Glomerular endothelial cell (primary cell): ENCODE data around the gene DENR. TPM values are rescaled to one million over a fixed set of nuclear protein-coding genes. Genes with fewer than 3 reads are reported as not detected.
A peak's percentile ranks its signal among the peaks of the same experiment; 100 is the strongest.
"Not testable (repeated sequence)": the region's sequence is repeated elsewhere in the genome, so short reads cannot be mapped to it uniquely, and the experiment has no call there.

ENCODE experiments used
- DNase-seq: peaks from one replicate; pipeline ENCODE4 v3.0.0-alpha.2; 2011; ENCODE audit warnings: low read depth, low spot score; ENCODE audit errors: extremely low read depth
- total RNA-seq: library from RNA; depleted of rRNA; stranded (reverse); fragments of >200 nt; gene quantifications from 2 replicates; pipeline ENCODE4 v1.2.3, GENCODE V29; 2015

Gene DENR
- 33.4 and 34.3 TPM in 2 replicates for total RNA-seq

- DNase-seq = peak; percentile 76
Measured at GRCh38 chr12:122752464-122753318, at the start of gene DENR. Gene DENR (plus strand): TSS chr12:122752824. CDS start chr12:122753702, 878 bp downstream.

GRCh38 chr12:122702890-122703611 lies 49.6 kb upstream of the DENR start, which contains the start of gene HCAR2:
Gene HCAR2 (minus strand): TSS chr12:122703357. CDS start chr12:122703283, 74 bp downstream.
- not testable (repeated sequence) for DNase-seq

- DNase-seq = not testable (repeated sequence)
Measured at GRCh38 chr12:122703841-122704240, 48.8 kb upstream of the DENR start.

- DNase-seq = not testable (repeated sequence)
Measured at GRCh38 chr12:122709287-122709686, 43.3 kb upstream of the DENR start.

GRCh38 chr12:122710341-122710740 lies 42.3 kb upstream of the DENR start:
- not testable (repeated sequence) for DNase-seq

GRCh38 chr12:122711266-122711665 lies 41.4 kb upstream of the DENR start:
- DNase-seq = not testable (repeated sequence)

- DNase-seq = not testable (repeated sequence)
Measured at GRCh38 chr12:122713491-122714188, 39.0 kb upstream of the DENR start.

- DNase-seq = not testable (repeated sequence)
Measured at GRCh38 chr12:122715211-122715610, 37.4 kb upstream of the DENR start.

GRCh38 chr12:122716658-122717057 lies 36.0 kb upstream of the DENR start, which contains the start of gene HCAR3:
Gene HCAR3 (minus strand): TSS chr12:122716811. CDS start chr12:122716737, 74 bp downstream.
- DNase-seq = not testable (repeated sequence)

- DNase-seq = no peak
Measured at GRCh38 chr12:122721057-122721545, 31.5 kb upstream of the DENR start.

GRCh38 chr12:122722387-122722786 lies 30.2 kb upstream of the DENR start:
- DNase-seq = no peak

- no peak for DNase-seq
Measured at GRCh38 chr12:122724641-122725243, 27.9 kb upstream of the DENR start.

GRCh38 chr12:122725452-122726079 lies 27.1 kb upstream of the DENR start:
- DNase-seq = no peak

GRCh38 chr12:122726080-122726558 lies 26.5 kb upstream of the DENR start:
- DNase-seq = peak; percentile 44

GRCh38 chr12:122729583-122730214 lies 22.9 kb upstream of the DENR start:
- no peak for DNase-seq

GRCh38 chr12:122730215-122731014 lies 22.2 kb upstream of the DENR start, which contains the start of gene HCAR1:
Gene HCAR1 (minus strand): TSS chr12:122730844. CDS start chr12:122730339, 505 bp downstream.
- DNase-seq = no peak

- no peak for DNase-seq
Measured at GRCh38 chr12:122732170-122732569, 20.5 kb upstream of the DENR start.

GRCh38 chr12:122732611-122733010 lies 20.0 kb upstream of the DENR start:
- DNase-seq = no peak
